T-helper 22 cell (primary cell): ENCODE results near the gene LITAF.

Source experiments
- DNase-seq: peaks from one replicate; pipeline ENCODE4 v3.0.0-alpha.2; 2020; ENCODE audit warnings: low read depth

The LITAF gene

GRCh38 chr16:11586856-11587642 lies at the start of gene LITAF:
TSS of gene LITAF (minus strand) at chr16:11586919. CDS start at chr16:11556730, 30,189 bp downstream.
- DNase-seq: peak; percentile 37

GRCh38 chr16:11636172-11636721 lies 49.5 kb upstream of the LITAF start:
- DNase-seq: no peak

GRCh38 chr16:11635679-11636171 lies 49.0 kb upstream of the LITAF start:
- no peak for DNase-seq

- DNase-seq: no peak
Observed at GRCh38 chr16:11635113-11635652, 48.5 kb upstream of the LITAF start.

GRCh38 chr16:11634312-11634711 lies 47.6 kb upstream of the LITAF start:
- no peak for DNase-seq

GRCh38 chr16:11633113-11633512 lies 46.4 kb upstream of the LITAF start:
- DNase-seq: no peak

- DNase-seq: no peak
Observed at GRCh38 chr16:11632455-11632939, 45.8 kb upstream of the LITAF start.

GRCh38 chr16:11631214-11631613 lies 44.5 kb upstream of the LITAF start:
- DNase-seq: no peak

GRCh38 chr16:11630768-11631056 lies 44.0 kb upstream of the LITAF start:
- DNase-seq: no peak

- no peak for DNase-seq
Observed at GRCh38 chr16:11630046-11630767, 43.5 kb upstream of the LITAF start.

- DNase-seq: no peak
Observed at GRCh38 chr16:11629071-11630030, 42.6 kb upstream of the LITAF start.

GRCh38 chr16:11627822-11628457 lies 41.2 kb upstream of the LITAF start:
- no peak for DNase-seq

- DNase-seq: no peak
Observed at GRCh38 chr16:11627292-11627663, 40.6 kb upstream of the LITAF start.

- DNase-seq: no peak
Observed at GRCh38 chr16:11626657-11627291, 40.1 kb upstream of the LITAF start.

- DNase-seq: no peak
Observed at GRCh38 chr16:11625769-11626168, 39.0 kb upstream of the LITAF start.

GRCh38 chr16:11624636-11625607 lies 38.2 kb upstream of the LITAF start:
- DNase-seq: no peak

- DNase-seq: no peak
Observed at GRCh38 chr16:11624205-11624604, 37.5 kb upstream of the LITAF start.

- DNase-seq: no peak
Observed at GRCh38 chr16:11621920-11622651, 35.4 kb upstream of the LITAF start.

- no peak for DNase-seq
Observed at GRCh38 chr16:11621539-11621919, 34.8 kb upstream of the LITAF start.
